RWPE1 (cell line): ENCODE measurements around the gene EEIG1.

Source experiments
- CTCF ChIA-PET: fragments of 350-600 bp; sonication (Branson Sonifier 250); formaldehyde crosslinking; extraction: SDS; loops from one replicate; lab custom pipeline; 2021; lab: Yijun Ruan, JAX
- POLR2A ChIA-PET: fragments of 400-600 bp; formaldehyde crosslinking; extraction: SDS; loops from one replicate; lab custom pipeline; 2020; ENCODE audit warnings: antibody characterized with exemption; ENCODE audit not compliant: low non-redundant PET; lab: Yijun Ruan, JAX
- DNase-seq: peaks from one replicate; pipeline ENCODE4 v3.0.0; 2012; ENCODE audit warnings: low spot score
- H3K27ac ChIP-seq: fragments of 450-650 bp; 2 replicates; pipeline ENCODE4 v1.5.1; 2017
- TF ChIP-seq, protein P1 (sequence below): fragments of 450-650 bp; conservative IDR thresholded peaks from 2 replicates; pipeline ENCODE4 v1.5.1; 2017; ENCODE audit warnings: low read depth, mild to moderate bottlenecking

The EEIG1 gene

DNA sequence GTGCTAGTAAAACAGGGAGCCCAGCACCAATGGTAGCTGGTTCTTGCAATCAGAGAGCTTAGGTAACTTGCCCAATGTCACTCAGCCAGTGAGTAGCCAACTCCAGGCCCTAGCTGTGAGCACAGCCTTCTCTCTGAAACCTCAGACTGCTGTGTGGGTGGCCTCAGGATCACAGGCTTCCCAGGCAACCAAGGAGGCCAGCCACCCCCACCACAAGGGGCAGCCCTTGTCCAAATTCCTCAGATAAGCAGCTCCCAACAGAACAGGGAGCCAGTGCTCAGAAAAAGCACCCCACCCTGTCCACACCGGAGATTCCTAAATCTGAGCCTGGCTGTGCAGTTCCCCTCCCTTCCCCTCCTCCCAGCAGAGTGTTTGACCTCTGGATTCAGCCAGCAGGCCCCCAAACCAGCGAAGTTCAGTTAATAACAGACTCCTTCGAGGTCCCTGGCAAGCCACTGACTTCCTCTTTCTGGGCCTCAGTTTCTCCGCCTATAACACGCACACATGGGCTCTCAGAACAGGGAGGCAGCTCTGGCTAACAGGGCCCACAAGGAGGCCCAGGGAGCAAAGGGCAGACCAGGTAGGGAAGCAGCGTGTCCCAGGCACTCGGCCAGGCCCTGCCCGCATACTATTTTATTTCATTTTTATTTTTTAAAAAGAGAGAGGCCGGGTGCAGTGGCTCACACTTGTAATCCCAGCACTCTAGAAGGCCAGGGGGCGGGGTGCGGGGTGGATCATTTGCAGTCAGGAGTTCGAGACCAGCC, 2.7 kb downstream of the EEIG1 start:
- H3K27ac ChIP-seq, result peak overlapping the region; percentile 100
- ChIA-PET POLR2A (no interaction called here), CTCF (interaction anchor here (1.0 to 2.4 kb wide), 6 partner anchors 12 to 243 kb away, joined by 4 to 13 read pairs (median 5); partner anchors contain the start of gene TOR2A)
- DNase-seq, result no peak
- TF ChIP-seq, protein P1, sequence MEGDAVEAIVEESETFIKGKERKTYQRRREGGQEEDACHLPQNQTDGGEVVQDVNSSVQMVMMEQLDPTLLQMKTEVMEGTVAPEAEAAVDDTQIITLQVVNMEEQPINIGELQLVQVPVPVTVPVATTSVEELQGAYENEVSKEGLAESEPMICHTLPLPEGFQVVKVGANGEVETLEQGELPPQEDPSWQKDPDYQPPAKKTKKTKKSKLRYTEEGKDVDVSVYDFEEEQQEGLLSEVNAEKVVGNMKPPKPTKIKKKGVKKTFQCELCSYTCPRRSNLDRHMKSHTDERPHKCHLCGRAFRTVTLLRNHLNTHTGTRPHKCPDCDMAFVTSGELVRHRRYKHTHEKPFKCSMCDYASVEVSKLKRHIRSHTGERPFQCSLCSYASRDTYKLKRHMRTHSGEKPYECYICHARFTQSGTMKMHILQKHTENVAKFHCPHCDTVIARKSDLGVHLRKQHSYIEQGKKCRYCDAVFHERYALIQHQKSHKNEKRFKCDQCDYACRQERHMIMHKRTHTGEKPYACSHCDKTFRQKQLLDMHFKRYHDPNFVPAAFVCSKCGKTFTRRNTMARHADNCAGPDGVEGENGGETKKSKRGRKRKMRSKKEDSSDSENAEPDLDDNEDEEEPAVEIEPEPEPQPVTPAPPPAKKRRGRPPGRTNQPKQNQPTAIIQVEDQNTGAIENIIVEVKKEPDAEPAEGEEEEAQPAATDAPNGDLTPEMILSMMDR, result no peak

DNA sequence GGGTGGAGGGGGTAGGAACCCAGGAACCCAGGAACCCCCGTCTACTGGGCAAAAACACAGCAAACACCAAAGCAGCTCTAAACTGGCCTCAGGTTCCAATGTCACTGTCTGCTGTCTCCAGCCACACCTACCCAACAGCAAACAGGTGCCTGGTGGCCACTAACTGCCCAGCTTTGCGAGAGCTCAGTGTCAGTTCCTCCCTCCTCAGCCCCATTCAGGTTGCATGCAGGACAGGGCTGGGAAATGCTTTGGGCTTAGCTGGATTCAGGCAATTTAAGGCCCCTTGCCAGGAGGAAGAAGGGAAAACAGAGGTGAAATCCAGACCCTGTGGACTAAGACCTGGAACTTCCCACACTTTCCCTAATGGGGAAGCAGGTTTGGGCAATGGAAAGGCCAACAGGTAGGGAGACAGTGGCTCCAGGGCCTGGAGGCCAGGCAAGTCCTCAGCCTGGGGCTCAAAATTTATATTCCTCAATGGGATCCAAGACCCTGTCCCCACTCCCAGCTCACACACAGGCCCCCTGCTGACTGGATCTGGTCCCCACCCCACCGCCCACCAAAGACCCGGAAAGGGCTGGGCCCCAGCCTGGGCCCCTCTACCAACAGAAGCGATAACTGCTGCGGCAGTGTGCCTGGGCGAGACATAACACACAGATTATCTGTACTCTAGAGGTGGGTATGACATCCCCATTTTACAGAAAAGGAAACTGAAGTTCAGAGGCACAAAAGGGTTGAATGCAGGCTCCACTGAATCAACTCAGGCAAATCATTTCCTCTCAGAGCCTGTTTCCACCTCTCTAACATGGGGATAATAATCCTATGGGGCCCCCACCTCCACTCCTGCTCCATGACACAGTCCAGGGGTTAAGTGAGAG, 3.5 kb downstream of the EEIG1 start:
- TF ChIP-seq, protein P1, result no peak
- no peak for DNase-seq
- POLR2A ChIA-PET, result no interaction called here
- H3K27ac ChIP-seq, result peak overlapping the region; percentile 100
- CTCF ChIA-PET, result interaction anchor here (0.8 to 2.4 kb wide), 5 partner anchors 11 to 1193 kb away, joined by 3 to 13 read pairs (median 4); no protein-coding TSS in a partner anchor

DNA sequence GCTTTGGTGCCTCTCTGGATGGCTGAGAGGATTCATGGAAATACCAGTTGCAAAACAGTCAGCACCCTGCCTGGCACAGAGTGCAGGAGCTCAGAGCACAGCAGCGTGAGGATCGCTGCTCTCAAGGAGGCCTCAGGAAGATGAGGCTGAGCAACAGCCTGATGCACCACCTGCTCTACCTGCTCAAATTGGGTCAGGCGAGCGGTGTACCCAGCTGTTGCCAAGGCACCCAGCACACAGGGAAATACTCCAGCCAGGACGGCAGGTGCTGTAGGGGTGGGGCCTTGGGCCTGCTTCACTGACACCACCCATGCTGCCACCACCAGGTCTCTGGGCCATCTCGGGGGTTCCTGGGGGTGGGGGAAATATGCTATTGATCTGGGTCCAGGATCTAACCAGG, 4.3 kb downstream of the EEIG1 start:
- CTCF ChIA-PET, result interaction anchor here (0.8 to 2.4 kb wide), 2 partner anchors 33 to 1194 kb away, joined by 3 to 13 read pairs; no protein-coding TSS in a partner anchor
- H3K27ac ChIP-seq, result peak overlapping the region; percentile 100
- DNase-seq, result no peak
- TF ChIP-seq, protein P1, result no peak
- POLR2A ChIA-PET, result no interaction called here

DNA sequence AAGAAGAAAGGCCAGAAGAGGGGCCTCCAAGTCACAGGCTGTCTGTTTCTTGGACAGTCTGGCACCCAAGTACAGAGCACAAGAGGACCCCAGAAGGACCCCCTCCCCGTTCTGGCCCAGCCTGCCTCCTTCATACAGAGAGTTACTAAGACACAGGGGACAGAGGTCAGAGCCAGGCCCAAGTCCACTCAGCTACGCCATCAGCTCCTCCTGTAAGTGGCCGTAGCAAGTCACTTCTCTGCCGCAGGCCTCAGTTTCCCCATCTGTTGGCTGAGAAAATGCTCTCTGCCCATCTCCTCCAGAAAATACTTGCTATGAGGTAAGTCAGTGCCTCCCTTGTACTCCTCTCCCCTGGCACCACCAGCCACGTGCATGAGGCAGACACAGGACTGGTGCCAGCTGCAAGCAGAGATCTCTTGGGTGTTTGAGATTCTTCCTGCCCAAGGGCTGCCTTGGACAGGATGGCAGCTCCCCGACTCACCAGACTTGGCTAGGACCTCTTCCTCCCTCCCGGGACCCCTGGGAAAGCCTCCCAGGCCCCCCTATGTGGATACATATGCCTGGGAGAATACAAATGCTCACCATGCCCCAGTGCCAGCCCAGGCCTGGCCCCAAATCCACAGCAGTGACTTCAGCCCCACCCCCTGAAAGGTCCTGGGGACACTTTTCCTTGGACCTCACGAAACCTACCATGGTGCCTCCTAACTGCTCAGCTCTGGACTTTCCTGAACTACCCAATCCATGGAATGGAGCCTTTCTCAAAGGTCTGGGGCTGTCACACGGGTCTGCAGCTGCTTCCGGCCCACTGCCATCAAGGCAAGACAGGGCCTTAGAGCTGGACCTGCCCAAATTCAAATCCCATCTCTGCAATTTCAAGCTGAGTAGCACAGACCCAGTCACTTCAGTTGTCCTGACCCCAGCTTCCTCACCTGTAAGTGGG, 5.1 kb downstream of the EEIG1 start:
- no peak for DNase-seq
- TF ChIP-seq, protein P1, result no peak
- peak overlapping the region; percentile 100 for H3K27ac ChIP-seq
- ChIA-PET POLR2A (interaction anchor here (0.5 kb wide), 1 partner anchor 28 kb away, joined by 3 read pairs; no protein-coding TSS in a partner anchor), CTCF (interaction anchor here (0.8 to 2.4 kb wide), 2 partner anchors 32 to 1194 kb away, joined by 3 to 13 read pairs; no protein-coding TSS in a partner anchor)

DNA sequence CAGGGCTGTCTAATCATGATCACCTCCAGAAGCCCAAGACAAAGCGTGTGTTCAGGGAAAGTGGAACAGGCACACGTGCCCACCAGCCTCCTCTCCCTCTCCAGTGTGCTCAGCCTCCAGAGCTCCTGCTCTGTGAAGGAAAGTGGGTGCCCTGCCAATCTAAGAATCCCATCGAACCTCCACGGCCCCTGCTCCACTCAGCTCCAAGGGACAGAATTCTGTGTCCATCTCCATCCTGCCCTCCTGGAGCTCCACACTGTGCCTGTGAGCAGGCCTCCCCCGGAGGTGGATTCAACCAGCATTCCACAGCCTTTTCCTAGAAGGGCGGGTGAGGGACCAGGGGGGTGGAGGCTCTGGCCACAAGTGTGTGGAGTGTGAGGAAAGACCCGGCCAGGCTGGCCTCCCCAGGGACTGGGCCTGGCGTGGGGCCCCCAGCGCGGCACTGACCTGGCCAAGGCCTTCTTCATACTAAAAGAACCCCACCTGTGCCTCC, 6.0 kb downstream of the EEIG1 start:
- H3K27ac ChIP-seq, result peak overlapping the region; percentile 100
- POLR2A ChIA-PET, result interaction anchor here (0.5 to 0.9 kb wide), 2 partner anchors 19 to 29 kb away, joined by 3 to 11 read pairs; no protein-coding TSS in a partner anchor
- DNase-seq, result no peak
- TF ChIP-seq, protein P1, result no peak
- CTCF ChIA-PET, result interaction anchor here (0.8 kb wide), 1 partner anchor 31 kb away, joined by 6 read pairs; no protein-coding TSS in a partner anchor
